AG04450 (cell line): Measurements from ENCODE around the gene NOC2L. TPM values are rescaled to one million over a fixed set of nuclear protein-coding genes. Genes with fewer than 3 reads are reported as not detected.
A peak's percentile ranks its signal among the peaks of the same experiment; 100 is the strongest.

Experiments used
- CTCF ChIA-PET: fragments of 300-600, 350-600 bp; formaldehyde crosslinking; extraction: SDS; loops from one replicate; lab custom pipeline; 2022; ENCODE audit warnings: antibody characterized with exemption, inconsistent platforms; lab: Charles Lee
- POLR2A ChIA-PET: fragments of 350-600 bp; formaldehyde crosslinking; extraction: SDS; loops from one replicate; lab custom pipeline; 2021; ENCODE audit warnings: antibody characterized with exemption, inconsistent platforms; lab: Yijun Ruan, JAX
- DNase-seq: peaks from one replicate; pipeline ENCODE4 v3.0.0-alpha.2; 2011; ENCODE audit warnings: low read depth, low spot score
- H3K27ac ChIP-seq: one replicate; pipeline ENCODE4 v1.5.1; 2012; ENCODE audit warnings: low read depth, low read length, control low read depth
- H3K27me3 ChIP-seq: one replicate; pipeline ENCODE4 v1.6.0; 2012; ENCODE audit warnings: low read length; ENCODE audit not compliant: control insufficient read depth, insufficient read depth
- H3K4me3 ChIP-seq: 2 replicates; pipeline ENCODE4 v1.5.1; 2011; ENCODE audit warnings: mild to moderate bottlenecking, low read depth, low read length, control low read depth
- H3K9me3 ChIP-seq: 2 replicates; pipeline ENCODE4 v1.5.1; 2012; ENCODE audit warnings: low read length; ENCODE audit not compliant: control insufficient read depth, insufficient read depth
- polyA minus RNA-seq: library from RNA; depleted of rRNA, polyadenylated mRNA; stranded (reverse); fragments of >200 nt; gene quantifications from 2 replicates; pipeline ENCODE4 v1.2.3, GENCODE V29; 2011; rRNA and poly(A)+ RNA removed
- polyA plus RNA-seq: library from polyadenylated mRNA; depleted of rRNA; stranded (reverse); fragments of >200 nt; gene quantifications from 2 replicates; pipeline ENCODE4 v1.2.3, GENCODE V29; 2011; rRNA removed
- TF ChIP-seq, protein P1 (sequence below): IDR thresholded peaks from 2 replicates; pipeline ENCODE4 v1.5.1; 2011; ENCODE audit warnings: low read depth, low read length, control low read depth, inconsistent platforms

The NOC2L gene
- polyA plus RNA-seq, result 36.1 and 41.7 TPM in 2 replicates
- polyA minus RNA-seq, result 42.0 and 54.6 TPM in 2 replicates

DNA sequence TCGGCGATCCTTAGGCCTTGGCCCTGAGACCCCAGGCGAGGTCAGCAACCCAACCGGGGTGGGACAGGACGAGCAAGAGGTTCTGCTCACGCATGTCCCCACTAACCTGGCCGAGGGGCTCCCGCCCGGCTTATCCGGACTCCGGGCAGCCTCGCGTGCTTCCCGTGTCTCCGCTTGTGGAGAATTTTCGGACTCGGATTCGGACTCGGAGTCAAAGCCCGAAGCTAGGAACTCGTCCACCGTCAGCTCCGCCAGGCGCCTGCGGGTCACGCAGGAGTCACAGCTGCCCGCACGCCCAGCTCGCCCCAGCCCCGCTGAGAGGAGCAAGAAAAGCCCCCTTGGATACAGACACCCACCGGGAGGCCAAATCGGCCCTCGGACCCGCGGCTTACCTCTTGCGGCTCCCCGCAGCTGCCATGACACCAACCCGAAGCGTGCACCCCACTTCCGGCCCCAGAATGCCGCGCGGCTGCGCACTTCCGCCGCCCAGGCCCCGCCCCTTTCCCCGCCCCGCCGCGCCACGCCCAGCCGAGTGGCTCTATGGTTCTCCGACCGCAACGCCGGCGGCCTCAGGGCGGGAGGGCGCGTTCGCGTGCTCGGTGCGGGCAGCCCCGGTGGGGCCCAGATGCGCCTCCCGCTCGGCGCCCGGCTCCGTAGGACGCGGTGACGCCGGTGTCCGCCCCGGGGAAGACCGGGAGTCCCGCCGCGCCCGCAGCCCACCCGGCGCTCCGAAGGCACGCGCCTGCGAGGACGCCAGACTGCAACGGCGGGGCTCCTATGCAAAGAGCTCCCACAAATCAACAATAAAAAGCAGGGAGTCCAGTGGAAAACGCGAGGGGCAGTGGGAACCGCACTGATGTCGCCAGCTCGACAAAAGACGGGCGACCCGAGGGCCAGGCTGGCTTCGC is at the start of gene NOC2L:
Gene NOC2L (minus strand): TSS at position 434 of the 908 bp plus-strand sequence. CDS start 16 bp downstream, at position 418.
- CTCF ChIA-PET, result interaction anchor here (1.0 to 1.3 kb wide), 2 partner anchors 17 to 25 kb away, joined by 3 to 4 read pairs; no protein-coding TSS in a partner anchor
- POLR2A ChIA-PET, result interaction anchor here (0.6 to 0.9 kb wide), 3 partner anchors 16 to 61 kb away, joined by 3 read pairs; no protein-coding TSS in a partner anchor
- peaks cover 4% of the 10 kb centered on the region; the same call in 1 of the 2 replicates for H3K9me3 ChIP-seq
- TF ChIP-seq, protein P1, sequence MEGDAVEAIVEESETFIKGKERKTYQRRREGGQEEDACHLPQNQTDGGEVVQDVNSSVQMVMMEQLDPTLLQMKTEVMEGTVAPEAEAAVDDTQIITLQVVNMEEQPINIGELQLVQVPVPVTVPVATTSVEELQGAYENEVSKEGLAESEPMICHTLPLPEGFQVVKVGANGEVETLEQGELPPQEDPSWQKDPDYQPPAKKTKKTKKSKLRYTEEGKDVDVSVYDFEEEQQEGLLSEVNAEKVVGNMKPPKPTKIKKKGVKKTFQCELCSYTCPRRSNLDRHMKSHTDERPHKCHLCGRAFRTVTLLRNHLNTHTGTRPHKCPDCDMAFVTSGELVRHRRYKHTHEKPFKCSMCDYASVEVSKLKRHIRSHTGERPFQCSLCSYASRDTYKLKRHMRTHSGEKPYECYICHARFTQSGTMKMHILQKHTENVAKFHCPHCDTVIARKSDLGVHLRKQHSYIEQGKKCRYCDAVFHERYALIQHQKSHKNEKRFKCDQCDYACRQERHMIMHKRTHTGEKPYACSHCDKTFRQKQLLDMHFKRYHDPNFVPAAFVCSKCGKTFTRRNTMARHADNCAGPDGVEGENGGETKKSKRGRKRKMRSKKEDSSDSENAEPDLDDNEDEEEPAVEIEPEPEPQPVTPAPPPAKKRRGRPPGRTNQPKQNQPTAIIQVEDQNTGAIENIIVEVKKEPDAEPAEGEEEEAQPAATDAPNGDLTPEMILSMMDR, result no peak
- H3K27me3 ChIP-seq, result no peaks in the 10 kb centered on the region
- DNase-seq, result peak; percentile 37
- peak within 1 kb of the TSS; percentile 99 for H3K4me3 ChIP-seq
- H3K27ac ChIP-seq, result no peak within 1 kb of the TSS

DNA sequence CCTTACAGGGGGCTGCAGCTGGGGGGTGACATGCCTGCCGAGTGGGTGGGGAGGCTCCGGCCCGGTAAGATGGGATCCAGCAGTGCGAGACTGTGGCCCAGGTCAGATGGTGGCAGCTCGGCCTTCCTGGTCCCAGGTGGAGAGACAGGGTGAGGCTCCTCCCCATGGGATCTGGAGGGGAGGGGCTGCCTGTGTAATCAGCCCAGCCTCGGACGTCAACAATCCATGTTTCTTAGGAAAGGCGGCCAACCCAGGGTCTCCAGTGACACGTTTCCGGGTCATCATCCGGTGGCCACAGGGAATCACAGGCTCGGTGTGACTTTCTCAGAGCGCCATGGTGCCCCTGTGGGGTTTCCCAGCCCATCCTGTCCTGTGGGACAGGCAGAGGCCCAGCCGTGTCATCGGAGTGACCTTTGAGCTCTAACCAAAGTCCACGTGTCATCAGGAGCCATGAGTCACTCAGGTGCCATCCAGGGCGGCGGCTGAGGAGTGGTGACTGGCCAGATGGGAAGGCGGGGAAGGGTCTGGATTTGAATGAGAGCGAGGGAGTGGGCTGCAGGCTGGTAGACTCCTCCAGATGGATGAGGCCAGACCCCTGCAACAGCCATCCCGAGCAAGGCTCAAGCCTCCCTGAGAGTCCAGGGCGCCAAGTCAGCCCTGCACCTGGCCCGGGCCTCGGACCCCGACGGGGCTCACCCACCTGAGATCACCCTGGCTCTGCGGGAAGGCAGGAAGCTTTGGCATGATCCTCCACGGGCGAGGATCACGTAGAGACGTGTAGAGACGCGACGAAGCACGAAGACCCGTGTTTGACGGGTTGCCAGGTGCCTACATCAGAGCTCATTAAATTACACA is 47.5 kb upstream of the NOC2L start:
- DNase-seq, result no peak
- POLR2A ChIA-PET, result interaction anchor here (1.1 kb wide), 1 partner anchor 13 kb away, joined by 3 read pairs; the partner anchor contains the start of gene AGRN

DNA sequence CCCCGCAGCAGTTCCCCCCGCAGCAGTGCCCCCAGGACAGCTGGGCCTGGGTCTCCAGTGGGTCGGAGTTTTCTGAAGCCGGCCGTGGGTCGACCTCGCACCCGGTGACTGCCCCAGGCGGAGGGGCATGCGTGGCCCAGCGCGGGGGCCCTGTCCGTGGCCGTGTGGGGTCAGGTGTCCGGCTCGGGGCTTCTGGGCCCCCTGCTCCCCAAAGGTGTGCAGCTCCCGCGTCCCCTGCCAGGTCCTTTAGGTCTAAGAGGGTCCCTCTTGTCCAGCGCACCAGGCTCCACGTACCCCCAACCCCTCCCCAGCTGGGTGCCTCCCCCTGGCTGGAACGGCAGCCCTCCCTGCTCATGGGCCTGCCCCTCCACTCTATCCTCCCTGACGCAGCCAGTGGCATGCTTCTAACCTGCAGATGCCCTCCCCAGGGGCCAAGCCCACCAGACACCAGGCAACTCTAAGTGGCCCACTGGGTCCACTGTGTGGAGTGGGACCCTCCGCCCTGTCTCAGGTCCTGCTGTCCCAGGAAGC is 46.8 kb upstream of the NOC2L start:
- POLR2A ChIA-PET, result interaction anchor here (1.1 kb wide), 1 partner anchor 14 kb away, joined by 3 read pairs; the partner anchor contains the start of gene AGRN
- no peak for DNase-seq
- no peak overlapping the region for H3K27ac ChIP-seq

More for the DNA sequence above, 47.5 kb upstream of the NOC2L start:
- H3K4me3 ChIP-seq, result no peak overlapping the region
- no peaks in the 10 kb centered on the region for H3K27me3 ChIP-seq
- TF ChIP-seq, protein P1, result no peak
- no peak overlapping the region for H3K27ac ChIP-seq
- CTCF ChIA-PET, result interaction anchor here (0.7 kb wide), 1 partner anchor 13 kb away, joined by 3 read pairs; no protein-coding TSS in a partner anchor
- peaks cover 3% of the 10 kb centered on the region; the same call in 1 of the 2 replicates for H3K9me3 ChIP-seq

More for the DNA sequence above, 46.8 kb upstream of the NOC2L start:
- CTCF ChIA-PET, result no interaction called here
- Histone ChIP-seq H3K9me3 (no peaks in the 10 kb centered on the region; the same call in 1 of the 2 replicates), H3K4me3 (no peak overlapping the region), H3K27me3 (no peaks in the 10 kb centered on the region)
- TF ChIP-seq, protein P1, result no peak
